GDM1 (cell line): ENCODE results near the gene XYLT1.

Experiments
- DNase-seq: peaks from one replicate; lab custom pipeline; 2025; lab: John Stamatoyannopoulos, UW

The XYLT1 gene

GRCh38 chr16:17403156-17403809 is 67.5 kb downstream of the XYLT1 start:
- DNase-seq: no peak

GRCh38 chr16:17397499-17397891 is 73.3 kb downstream of the XYLT1 start:
- DNase-seq: no peak

GRCh38 chr16:17396762-17397498 is 73.8 kb downstream of the XYLT1 start:
- no peak for DNase-seq

GRCh38 chr16:17395849-17396480 is 74.8 kb downstream of the XYLT1 start:
- DNase-seq: no peak

GRCh38 chr16:17392857-17393692 is 77.7 kb downstream of the XYLT1 start:
- no peak for DNase-seq

GRCh38 chr16:17392127-17392856 is 78.5 kb downstream of the XYLT1 start:
- no peak for DNase-seq

GRCh38 chr16:17391715-17392114 is 79.0 kb downstream of the XYLT1 start:
- DNase-seq: no peak

- no peak for DNase-seq
Observed at GRCh38 chr16:17389384-17389783, 81.4 kb downstream of the XYLT1 start.

GRCh38 chr16:17387256-17387655 is 83.5 kb downstream of the XYLT1 start:
- DNase-seq: no peak

- no peak for DNase-seq
Observed at GRCh38 chr16:17386229-17386628, 84.5 kb downstream of the XYLT1 start.

- DNase-seq: no peak
Observed at GRCh38 chr16:17384471-17384870, 86.3 kb downstream of the XYLT1 start.

GRCh38 chr16:17382949-17383863 is 87.6 kb downstream of the XYLT1 start:
- DNase-seq: no peak

GRCh38 chr16:17382514-17382913 is 88.2 kb downstream of the XYLT1 start:
- no peak for DNase-seq

- no peak for DNase-seq
Observed at GRCh38 chr16:17381784-17382183, 89.0 kb downstream of the XYLT1 start.

- peak; percentile 79 for DNase-seq
Observed at GRCh38 chr16:17380613-17381012, 90.1 kb downstream of the XYLT1 start.

- peak; percentile 9 for DNase-seq
Observed at GRCh38 chr16:17379121-17379571, 91.6 kb downstream of the XYLT1 start.

GRCh38 chr16:17377360-17378324 is 93.1 kb downstream of the XYLT1 start:
- DNase-seq: no peak

- DNase-seq: peak; percentile 33
Observed at GRCh38 chr16:17375461-17376304, 95.1 kb downstream of the XYLT1 start.
